ENCODE results near the gene MACROD2. TPM values are rescaled to one million over a fixed set of nuclear protein-coding genes. Genes with fewer than 3 reads are reported as not detected.
A peak's percentile ranks its signal among the peaks of the same experiment; 100 is the strongest.

Gene MACROD2
- total RNA-seq, 1 donor from 2014 or later: 78.2 TPM

DNA sequence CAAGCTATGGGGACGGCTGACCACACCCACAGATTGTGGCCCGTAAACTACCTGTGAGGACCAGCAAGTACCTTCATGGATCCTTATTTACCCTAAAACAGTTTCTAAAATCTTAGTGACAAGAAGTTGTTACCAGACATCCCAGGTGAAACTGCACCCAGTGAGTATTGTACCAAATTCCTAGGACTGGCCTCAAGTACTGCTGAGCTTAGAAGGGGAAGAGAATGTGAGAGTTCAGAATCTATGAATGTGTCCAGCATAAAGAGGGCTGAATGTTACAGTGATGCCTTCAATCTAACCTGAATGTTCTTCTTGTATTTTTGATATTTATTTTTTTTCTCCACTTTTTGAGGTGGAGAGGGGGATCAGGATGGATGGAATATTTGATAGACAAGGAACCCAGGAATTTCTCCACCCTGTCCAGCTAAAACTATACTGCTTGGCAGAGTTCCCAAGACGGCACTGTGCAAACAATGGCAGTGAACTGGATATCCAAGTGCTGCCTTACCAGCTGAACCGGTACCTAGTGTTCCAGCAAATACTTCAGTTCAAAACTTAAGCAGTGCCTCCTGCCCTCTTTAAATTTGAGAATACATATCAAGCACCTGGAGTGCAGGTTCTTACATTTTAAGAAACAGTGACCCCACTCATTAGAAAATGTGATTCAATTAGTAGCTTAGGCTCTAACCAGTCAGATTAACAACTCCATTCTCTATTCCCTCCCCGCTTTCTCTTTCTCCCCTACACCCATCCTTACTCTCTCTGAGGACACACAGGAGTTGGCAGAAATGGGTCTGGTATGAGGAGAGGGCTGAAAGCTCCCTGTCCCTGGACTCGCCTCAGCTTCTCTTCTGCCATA, 769.4 kb downstream of the MACROD2 start:
- H3K36me3 ChIP-seq: no peaks in the 10 kb centered on the region
- intact Hi-C loops (cut with DNase I): no loop called here
- H3K27ac ChIP-seq: peak overlapping the region; percentile 70
- TF ChIP-seq, protein P1, sequence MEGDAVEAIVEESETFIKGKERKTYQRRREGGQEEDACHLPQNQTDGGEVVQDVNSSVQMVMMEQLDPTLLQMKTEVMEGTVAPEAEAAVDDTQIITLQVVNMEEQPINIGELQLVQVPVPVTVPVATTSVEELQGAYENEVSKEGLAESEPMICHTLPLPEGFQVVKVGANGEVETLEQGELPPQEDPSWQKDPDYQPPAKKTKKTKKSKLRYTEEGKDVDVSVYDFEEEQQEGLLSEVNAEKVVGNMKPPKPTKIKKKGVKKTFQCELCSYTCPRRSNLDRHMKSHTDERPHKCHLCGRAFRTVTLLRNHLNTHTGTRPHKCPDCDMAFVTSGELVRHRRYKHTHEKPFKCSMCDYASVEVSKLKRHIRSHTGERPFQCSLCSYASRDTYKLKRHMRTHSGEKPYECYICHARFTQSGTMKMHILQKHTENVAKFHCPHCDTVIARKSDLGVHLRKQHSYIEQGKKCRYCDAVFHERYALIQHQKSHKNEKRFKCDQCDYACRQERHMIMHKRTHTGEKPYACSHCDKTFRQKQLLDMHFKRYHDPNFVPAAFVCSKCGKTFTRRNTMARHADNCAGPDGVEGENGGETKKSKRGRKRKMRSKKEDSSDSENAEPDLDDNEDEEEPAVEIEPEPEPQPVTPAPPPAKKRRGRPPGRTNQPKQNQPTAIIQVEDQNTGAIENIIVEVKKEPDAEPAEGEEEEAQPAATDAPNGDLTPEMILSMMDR (IDR thresholded peaks at IDR 0.05): no peak
- peak; percentile 90 for ATAC-seq
- H3K4me1 ChIP-seq: no peaks in the 10 kb centered on the region
- H3K27me3 ChIP-seq: no peaks in the 10 kb centered on the region
- H3K9me3 ChIP-seq: no peaks in the 10 kb centered on the region
- peak; percentile 65 for DNase-seq
- H3K4me3 ChIP-seq: no peak overlapping the region

DNA sequence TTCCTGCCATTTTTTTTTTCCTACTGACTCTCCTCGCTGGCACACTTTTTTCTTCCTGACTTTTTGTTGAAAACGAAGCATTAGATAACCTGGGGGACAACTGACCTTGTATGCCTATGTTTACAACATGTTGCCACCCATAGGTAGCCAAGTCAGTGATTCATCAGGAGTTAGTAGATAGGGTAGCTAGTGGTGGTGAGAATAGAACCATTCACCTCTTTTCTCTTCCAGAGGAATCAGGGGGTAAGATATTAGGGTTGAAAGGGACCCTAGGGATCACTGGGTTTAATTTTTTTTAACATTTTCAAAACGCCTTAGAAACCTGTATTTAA, 770.0 kb downstream of the MACROD2 start:
- Histone ChIP-seq H3K27ac (peak overlapping the region; percentile 59), H3K4me3 (no peak overlapping the region), H3K36me3 (no peaks in the 10 kb centered on the region), H3K27me3 (no peaks in the 10 kb centered on the region), H3K4me1 (no peaks in the 10 kb centered on the region), H3K9me3 (no peaks in the 10 kb centered on the region)
- TF ChIP-seq, protein P1 (IDR thresholded peaks at IDR 0.05): no peak
- ATAC-seq (no peak), DNase-seq (no peak)
- intact Hi-C loops (cut with DNase I): no loop called here

DNA sequence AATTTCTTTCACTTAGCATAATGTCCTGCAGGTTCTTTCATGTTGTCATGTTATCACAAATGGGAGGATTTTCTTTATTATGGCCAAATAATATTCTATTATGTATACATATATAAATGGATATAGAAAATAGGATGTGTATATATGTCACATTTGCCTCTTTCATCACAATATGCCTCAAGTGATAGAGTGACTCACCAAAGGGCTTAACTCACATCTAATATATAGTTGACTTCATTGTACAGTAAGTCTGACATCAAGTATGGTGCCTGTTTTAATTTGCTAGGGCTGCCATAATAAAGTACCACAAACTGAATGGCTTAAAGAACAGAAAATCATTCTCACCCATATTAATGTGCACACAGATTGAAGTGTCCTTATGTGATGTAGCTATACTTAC, 778.2 kb downstream of the MACROD2 start:
- Histone ChIP-seq H3K9me3 (no peaks in the 10 kb centered on the region), H3K36me3 (no peaks in the 10 kb centered on the region), H3K4me3 (no peak overlapping the region), H3K4me1 (peaks cover 5% of the 10 kb centered on the region), H3K27ac (no peak overlapping the region), H3K27me3 (no peaks in the 10 kb centered on the region)
- DNase-seq (no peak), ATAC-seq (no peak)
- intact Hi-C loops (cut with DNase I): no loop called here
- TF ChIP-seq, protein P1 (IDR thresholded peaks at IDR 0.05): no peak

DNA sequence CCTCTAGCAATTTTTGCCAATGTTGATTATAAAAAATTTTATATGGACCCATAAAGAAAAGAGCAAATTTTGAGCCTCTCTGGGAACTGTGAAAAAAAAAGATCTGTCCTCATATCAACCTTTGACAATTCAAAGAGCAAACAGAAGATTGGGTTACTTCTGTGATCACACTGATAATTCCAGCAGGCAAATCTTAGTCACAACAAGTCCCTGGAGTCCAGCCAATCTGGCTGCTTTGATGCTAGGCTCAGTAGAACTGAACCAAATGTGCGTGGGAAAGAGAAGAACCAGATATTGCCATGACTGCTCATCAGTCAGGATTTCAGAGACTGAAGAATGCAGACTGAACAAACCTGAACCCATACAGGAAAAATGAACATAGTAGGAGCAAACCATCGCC, 780.5 kb downstream of the MACROD2 start:
- no peak for ATAC-seq

DNA sequence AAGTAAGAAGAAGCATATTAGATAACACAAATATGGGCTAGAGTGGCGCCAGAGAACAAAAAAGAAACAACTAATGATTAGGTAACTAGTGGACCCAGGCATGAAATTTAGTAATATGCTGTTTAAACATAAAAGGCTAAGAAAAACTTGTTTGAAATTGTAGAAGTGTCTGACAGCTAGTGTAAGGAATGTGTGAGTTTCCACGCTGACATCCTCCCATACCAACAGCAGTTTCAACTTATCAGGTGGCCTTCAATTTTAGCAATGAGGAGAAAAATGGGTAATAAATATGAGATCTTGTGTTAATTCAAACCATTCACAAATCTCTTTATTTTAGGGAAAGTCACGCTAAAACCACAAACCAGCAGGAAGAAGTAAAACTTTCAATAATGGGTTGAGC, 782.3 kb downstream of the MACROD2 start:
- Histone ChIP-seq H3K36me3 (no peaks in the 10 kb centered on the region), H3K4me3 (no peak overlapping the region), H3K27me3 (no peaks in the 10 kb centered on the region), H3K4me1 (peaks cover 5% of the 10 kb centered on the region), H3K9me3 (no peaks in the 10 kb centered on the region), H3K27ac (no peak overlapping the region)
- no peak for ATAC-seq
- no peak for DNase-seq
- intact Hi-C loops (cut with DNase I): no loop called here
- TF ChIP-seq, protein P1 (IDR thresholded peaks at IDR 0.05): no peak

More for the DNA sequence above, 780.5 kb downstream of the MACROD2 start:
- Histone ChIP-seq H3K27ac (no peak overlapping the region), H3K4me1 (peaks cover 5% of the 10 kb centered on the region), H3K4me3 (no peak overlapping the region), H3K36me3 (no peaks in the 10 kb centered on the region), H3K27me3 (no peaks in the 10 kb centered on the region), H3K9me3 (no peaks in the 10 kb centered on the region)
- TF ChIP-seq, protein P1 (IDR thresholded peaks at IDR 0.05): no peak
- no peak for DNase-seq
- intact Hi-C loops (cut with DNase I): no loop called here

All from upper lobe of right lung (tissue), 1 donor.